Measurements from ENCODE around the gene ZNF385C.
"Not testable (repeated sequence)": the region's sequence is repeated elsewhere in the genome, so short reads cannot be mapped to it uniquely, and the experiment has no call there.

The ZNF385C gene

GRCh38 chr17:42045719-42046118 lies 52.6 kb downstream of the ZNF385C start:
- DNase-seq: no peak

- no peak for DNase-seq
Observed at GRCh38 chr17:42042598-42043319, 55.5 kb downstream of the ZNF385C start.

- DNase-seq: no peak
Observed at GRCh38 chr17:42041619-42042018, 56.7 kb downstream of the ZNF385C start.

GRCh38 chr17:42040818-42041217 lies 57.5 kb downstream of the ZNF385C start:
- no peak for DNase-seq

GRCh38 chr17:42039794-42040763 lies 58.2 kb downstream of the ZNF385C start:
- DNase-seq: no peak

GRCh38 chr17:42038221-42038973 lies 59.9 kb downstream of the ZNF385C start:
- no peak for DNase-seq

- DNase-seq: no peak
Observed at GRCh38 chr17:42034059-42034458, 64.2 kb downstream of the ZNF385C start.

GRCh38 chr17:42031584-42031983 lies 66.7 kb downstream of the ZNF385C start:
- DNase-seq: no peak

GRCh38 chr17:42028791-42029127 lies 69.5 kb downstream of the ZNF385C start:
- no peak for DNase-seq

- no peak for DNase-seq
Observed at GRCh38 chr17:42027961-42028790, 70.1 kb downstream of the ZNF385C start.

- DNase-seq: no peak
Observed at GRCh38 chr17:42027590-42027889, 70.7 kb downstream of the ZNF385C start.

- no peak for DNase-seq
Observed at GRCh38 chr17:42026857-42027589, 71.2 kb downstream of the ZNF385C start.

- no peak for DNase-seq
Observed at GRCh38 chr17:42025936-42026335, 72.3 kb downstream of the ZNF385C start.

- DNase-seq: no peak
Observed at GRCh38 chr17:42025191-42025579, 73.1 kb downstream of the ZNF385C start.

GRCh38 chr17:42023524-42024349 lies 74.5 kb downstream of the ZNF385C start:
- DNase-seq: no peak

GRCh38 chr17:42020845-42021244 lies 77.4 kb downstream of the ZNF385C start:
- not testable (repeated sequence) for DNase-seq

- DNase-seq: peak; percentile 88
Observed at GRCh38 chr17:42019509-42020404, 78.5 kb downstream of the ZNF385C start, which contains the start of gene NKIRAS2. Gene NKIRAS2 (plus strand): TSS chr17:42020090. CDS start chr17:42021578, 1,488 bp downstream.

GRCh38 chr17:42018988-42019387 lies 79.3 kb downstream of the ZNF385C start:
- no peak for DNase-seq

GRCh38 chr17:42018339-42018738 lies 79.9 kb downstream of the ZNF385C start:
- DNase-seq: no peak

GRCh38 chr17:42017866-42018200 lies 80.4 kb downstream of the ZNF385C start:
- no peak for DNase-seq
